HEK293 (cell line): ENCODE data around the gene ARHGAP45.

Source experiments
- EGR2 ChIP-seq: fragments of 450-650 bp; formaldehyde crosslinking; IDR thresholded peaks from 2 replicates; pipeline ENCODE4 v1.5.1; 2016; ENCODE audit warnings: low read depth, missing biosample characterization, missing genetic modification characterization
- HOXA7 ChIP-seq: sonication (generic); formaldehyde crosslinking; IDR thresholded peaks from 2 replicates; pipeline ENCODE4 v1.8.1; 2022; ENCODE audit warnings: missing genetic modification reagents, borderline replicate concordance
- YY1 ChIP-seq: fragments of 450-650 bp; formaldehyde crosslinking; IDR thresholded peaks from 2 replicates; pipeline ENCODE4 v1.5.1; 2018; ENCODE audit warnings: missing biosample characterization, missing genetic modification characterization
- ZNF114 ChIP-seq: fragments of 450-650 bp; formaldehyde crosslinking; IDR thresholded peaks from 2 replicates; pipeline ENCODE4 v1.5.0; 2017; ENCODE audit warnings: missing biosample characterization, missing genetic modification characterization
- ZNF19 ChIP-seq: fragments of 450-650 bp; formaldehyde crosslinking; IDR thresholded peaks from 2 replicates; pipeline ENCODE4; 2016; ENCODE audit warnings: missing biosample characterization, missing genetic modification characterization, low read depth
- ZNF274 ChIP-seq, 2 experiments: fragments of 200-500 bp in 1 of 2; fragments of 450-650 bp in 1 of 2; sonication (Bioruptor generic) in 1 of 2; formaldehyde crosslinking in 1 of 2; IDR thresholded peaks; 2 replicates each; pipeline versions ENCODE4 v1.5.1 to v1.6.1; 2014 to 2016; ENCODE audit warnings: borderline replicate concordance in 1 of 2, inconsistent platforms in 1 of 2, low read length in 1 of 2, missing biosample characterization in 1 of 2, missing genetic modification characterization in 1 of 2
- ZNF473 ChIP-seq: fragments of 450-650 bp; formaldehyde crosslinking; IDR thresholded peaks from 2 replicates; pipeline ENCODE4 v1.5.1; 2017; ENCODE audit warnings: missing biosample characterization, missing genetic modification characterization
- ZNF501 ChIP-seq: fragments of 450-650 bp; formaldehyde crosslinking; IDR thresholded peaks from 2 replicates; pipeline ENCODE4 v1.5.1; 2016; ENCODE audit warnings: missing biosample characterization, missing genetic modification characterization
- ZNF529 ChIP-seq: fragments of 450-650 bp; formaldehyde crosslinking; IDR thresholded peaks from 2 replicates; pipeline ENCODE4 v1.5.1; 2017; ENCODE audit warnings: missing genetic modification characterization, missing biosample characterization; ENCODE audit not compliant: insufficient replicate concordance
- ZNF768 ChIP-seq: fragments of 450-650 bp; formaldehyde crosslinking; IDR thresholded peaks from 2 replicates; pipeline ENCODE4 v1.5.1; 2018; ENCODE audit warnings: missing biosample characterization, mild to moderate bottlenecking, missing genetic modification characterization
- ZNF830 ChIP-seq: fragments of 450-650 bp; IDR thresholded peaks from 2 replicates; pipeline ENCODE4 v1.5.0; 2018; ENCODE audit warnings: missing biosample characterization, missing genetic modification characterization, low read depth, mild to moderate bottlenecking, moderate library complexity
- ZSCAN5A ChIP-seq: fragments of 450-650 bp; formaldehyde crosslinking; IDR thresholded peaks from 2 replicates; pipeline ENCODE4 v1.5.1; 2016; ENCODE audit warnings: missing biosample characterization, missing genetic modification characterization
- TF ChIP-seq, protein P1 (sequence below): fragments of 450-650 bp; formaldehyde crosslinking; IDR thresholded peaks from 2 replicates; pipeline ENCODE4 v1.5.1; 2016; ENCODE audit warnings: missing biosample characterization, missing genetic modification characterization

DNA sequence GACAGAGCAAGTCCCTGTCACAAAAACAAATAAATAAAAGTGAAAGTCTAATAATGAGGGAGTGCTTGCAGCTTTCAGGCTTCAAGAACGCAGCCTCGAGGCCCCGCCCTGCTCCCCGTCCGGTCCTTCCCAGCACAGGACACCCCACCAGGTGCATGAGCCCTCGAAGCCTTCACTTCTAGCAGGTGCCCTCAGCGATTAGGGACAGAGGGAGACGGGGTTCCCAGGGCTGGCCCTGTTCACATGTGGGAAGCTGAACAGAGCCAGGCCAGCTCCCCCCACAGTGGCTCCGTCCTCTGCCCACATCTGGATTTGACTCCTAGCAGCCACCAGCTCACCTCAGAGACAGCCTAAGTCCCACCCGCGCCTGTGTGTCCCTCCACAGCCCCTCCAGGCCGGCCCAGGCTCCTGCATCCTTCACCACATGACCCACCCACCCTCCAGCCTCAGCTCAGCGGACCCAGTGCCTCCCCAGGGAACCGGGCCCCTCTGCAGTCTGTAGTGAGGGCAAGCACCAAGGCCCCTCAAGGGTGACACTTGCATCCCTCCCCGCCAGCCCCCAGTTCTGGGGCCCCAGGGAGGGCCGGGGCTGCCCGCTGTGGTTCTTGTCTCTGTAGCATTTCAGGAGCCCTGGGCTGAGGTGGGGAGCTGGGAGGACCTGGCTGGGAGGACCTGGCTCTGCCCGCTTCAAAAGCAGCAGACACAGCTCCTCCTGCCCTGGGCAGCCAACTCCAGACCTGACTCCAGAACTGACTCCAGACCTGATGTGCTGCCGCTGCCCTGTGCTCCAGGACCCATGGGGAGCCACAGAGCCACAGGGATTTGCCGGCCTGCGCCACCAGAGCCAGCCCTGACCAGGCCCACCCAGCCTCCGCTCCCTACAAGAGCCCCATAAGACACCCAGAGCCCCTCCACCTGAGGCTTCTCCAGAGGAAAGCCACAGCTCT lies 64.1 kb downstream of the ARHGAP45 start:
- TF ChIP-seq ZSCAN5A (tag by site-specific recombination) (no peak), ZNF114 (no peak), HOXA7 (CRISPR knock-in tag) (no peak), EGR2 (tag by site-specific recombination) (no peak), ZNF274 (IDR thresholded peaks at IDR 0.05; ENCODE audit: low read length) (no peak), ZNF274 (tag by site-specific recombination; IDR thresholded peaks at IDR 0.05; ENCODE audit: borderline replicate concordance) (no peak), ZNF19 (tag by site-specific recombination) (no peak), ZNF501 (tag by site-specific recombination) (no peak), ZNF473 (tag by site-specific recombination) (no peak), YY1 (tag by site-specific recombination) (no peak), ZNF529 (tag by site-specific recombination) (no peak), ZNF830 (no peak), ZNF768 (tag by site-specific recombination) (no peak)
- TF ChIP-seq, protein P1, sequence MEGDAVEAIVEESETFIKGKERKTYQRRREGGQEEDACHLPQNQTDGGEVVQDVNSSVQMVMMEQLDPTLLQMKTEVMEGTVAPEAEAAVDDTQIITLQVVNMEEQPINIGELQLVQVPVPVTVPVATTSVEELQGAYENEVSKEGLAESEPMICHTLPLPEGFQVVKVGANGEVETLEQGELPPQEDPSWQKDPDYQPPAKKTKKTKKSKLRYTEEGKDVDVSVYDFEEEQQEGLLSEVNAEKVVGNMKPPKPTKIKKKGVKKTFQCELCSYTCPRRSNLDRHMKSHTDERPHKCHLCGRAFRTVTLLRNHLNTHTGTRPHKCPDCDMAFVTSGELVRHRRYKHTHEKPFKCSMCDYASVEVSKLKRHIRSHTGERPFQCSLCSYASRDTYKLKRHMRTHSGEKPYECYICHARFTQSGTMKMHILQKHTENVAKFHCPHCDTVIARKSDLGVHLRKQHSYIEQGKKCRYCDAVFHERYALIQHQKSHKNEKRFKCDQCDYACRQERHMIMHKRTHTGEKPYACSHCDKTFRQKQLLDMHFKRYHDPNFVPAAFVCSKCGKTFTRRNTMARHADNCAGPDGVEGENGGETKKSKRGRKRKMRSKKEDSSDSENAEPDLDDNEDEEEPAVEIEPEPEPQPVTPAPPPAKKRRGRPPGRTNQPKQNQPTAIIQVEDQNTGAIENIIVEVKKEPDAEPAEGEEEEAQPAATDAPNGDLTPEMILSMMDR (tag by site-specific recombination), result no peak
